HL-60 (cell line): ENCODE results near the gene INTS3.

Experiments used
- CTCF ChIP-seq: IDR thresholded peaks from one replicate; pipeline ENCODE4 v1.5.1; 2011; ENCODE audit warnings: low read length, control low read depth, inconsistent platforms; ENCODE audit not compliant: insufficient read depth
- POLR2AphosphoS5 ChIP-seq: IDR thresholded peaks from 2 replicates; pipeline ENCODE4 v1.6.1; 2012; ENCODE audit warnings: low read depth
- REST ChIP-seq: IDR thresholded peaks from 2 replicates; pipeline ENCODE4 v1.6.1; 2012; ENCODE audit warnings: low read depth; ENCODE audit not compliant: insufficient replicate concordance

GRCh38 chr1:153679337-153680119, 48.3 kb upstream of the INTS3 start:
- no peak for TF ChIP-seq CTCF
- no peak for TF ChIP-seq POLR2AphosphoS5
- no peak for TF ChIP-seq REST
